ENCODE data around the gene NECTIN1.

The NECTIN1 gene

GRCh38 chr11:119612814-119613213 lies 116.2 kb downstream of the NECTIN1 start:
- H3K4me3 ChIP-seq (ENCODE audit: control insufficient read depth, low read depth, low read length) = no peak overlapping the region
- no peak for DNase-seq (ENCODE audit: low read depth)
- TF ChIP-seq, protein P1, sequence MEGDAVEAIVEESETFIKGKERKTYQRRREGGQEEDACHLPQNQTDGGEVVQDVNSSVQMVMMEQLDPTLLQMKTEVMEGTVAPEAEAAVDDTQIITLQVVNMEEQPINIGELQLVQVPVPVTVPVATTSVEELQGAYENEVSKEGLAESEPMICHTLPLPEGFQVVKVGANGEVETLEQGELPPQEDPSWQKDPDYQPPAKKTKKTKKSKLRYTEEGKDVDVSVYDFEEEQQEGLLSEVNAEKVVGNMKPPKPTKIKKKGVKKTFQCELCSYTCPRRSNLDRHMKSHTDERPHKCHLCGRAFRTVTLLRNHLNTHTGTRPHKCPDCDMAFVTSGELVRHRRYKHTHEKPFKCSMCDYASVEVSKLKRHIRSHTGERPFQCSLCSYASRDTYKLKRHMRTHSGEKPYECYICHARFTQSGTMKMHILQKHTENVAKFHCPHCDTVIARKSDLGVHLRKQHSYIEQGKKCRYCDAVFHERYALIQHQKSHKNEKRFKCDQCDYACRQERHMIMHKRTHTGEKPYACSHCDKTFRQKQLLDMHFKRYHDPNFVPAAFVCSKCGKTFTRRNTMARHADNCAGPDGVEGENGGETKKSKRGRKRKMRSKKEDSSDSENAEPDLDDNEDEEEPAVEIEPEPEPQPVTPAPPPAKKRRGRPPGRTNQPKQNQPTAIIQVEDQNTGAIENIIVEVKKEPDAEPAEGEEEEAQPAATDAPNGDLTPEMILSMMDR (conservative IDR thresholded peaks at IDR 0.05; ENCODE audit: control insufficient read depth, insufficient read depth, low read depth, low read length) = no peak

GRCh38 chr11:119610836-119611426 lies 118.1 kb downstream of the NECTIN1 start:
- TF ChIP-seq, protein P1 (conservative IDR thresholded peaks at IDR 0.05; ENCODE audit: control insufficient read depth, insufficient read depth, low read depth, low read length) = no peak
- DNase-seq (ENCODE audit: low read depth) = no peak

DNA sequence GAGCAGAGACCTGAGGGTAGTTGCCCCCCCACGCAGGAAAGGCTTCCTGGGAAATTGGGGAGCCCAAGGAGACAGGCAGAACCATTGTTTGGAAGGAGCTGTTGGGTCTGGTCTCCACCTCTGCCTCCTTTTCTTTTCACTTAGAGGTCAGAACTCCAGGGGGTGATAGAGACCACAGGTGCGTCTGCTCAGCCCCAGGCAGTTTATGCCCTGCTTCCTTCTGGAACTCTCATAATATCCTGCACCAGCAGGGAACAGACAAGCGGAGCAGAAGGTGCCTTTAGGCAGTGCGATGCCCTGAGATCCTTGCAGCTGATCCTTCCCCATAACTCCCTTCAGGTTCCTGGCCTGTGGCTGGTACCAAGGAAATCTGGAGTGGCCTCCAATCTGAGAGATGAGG lies 120.2 kb downstream of the NECTIN1 start:
- H3K4me3 ChIP-seq (ENCODE audit: control insufficient read depth, low read depth, low read length) = no peak overlapping the region
- TF ChIP-seq, protein P1 (conservative IDR thresholded peaks at IDR 0.05; ENCODE audit: control insufficient read depth, insufficient read depth, low read depth, low read length) = no peak
- DNase-seq (ENCODE audit: low read depth) = no peak

More at GRCh38 chr11:119610836-119611426, 118.1 kb downstream of the NECTIN1 start:
- H3K4me3 ChIP-seq (ENCODE audit: control insufficient read depth, low read depth, low read length) = no peak overlapping the region

DNA sequence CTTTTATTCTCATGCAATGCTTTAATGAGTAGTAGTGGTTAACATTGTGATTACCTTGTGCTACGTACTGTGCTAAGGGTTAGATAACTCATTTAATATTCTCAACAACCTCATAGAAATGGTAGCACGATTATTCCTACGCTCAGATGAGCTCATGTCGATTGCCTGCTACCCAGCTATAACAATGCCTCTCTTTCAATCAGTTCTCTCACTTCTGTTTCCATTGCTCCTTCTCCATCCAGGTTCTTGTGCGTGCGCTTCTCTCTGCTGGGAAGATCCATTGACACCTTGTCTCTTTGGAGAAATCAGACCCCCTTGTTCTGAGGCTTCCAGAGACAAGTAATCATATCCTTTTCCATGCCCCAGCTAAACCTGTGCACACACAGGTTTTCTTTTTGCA lies 120.8 kb downstream of the NECTIN1 start:
- TF ChIP-seq, protein P1 (conservative IDR thresholded peaks at IDR 0.05; ENCODE audit: control insufficient read depth, insufficient read depth, low read depth, low read length) = no peak
- no peak overlapping the region for H3K4me3 ChIP-seq (ENCODE audit: control insufficient read depth, low read depth, low read length)

DNA sequence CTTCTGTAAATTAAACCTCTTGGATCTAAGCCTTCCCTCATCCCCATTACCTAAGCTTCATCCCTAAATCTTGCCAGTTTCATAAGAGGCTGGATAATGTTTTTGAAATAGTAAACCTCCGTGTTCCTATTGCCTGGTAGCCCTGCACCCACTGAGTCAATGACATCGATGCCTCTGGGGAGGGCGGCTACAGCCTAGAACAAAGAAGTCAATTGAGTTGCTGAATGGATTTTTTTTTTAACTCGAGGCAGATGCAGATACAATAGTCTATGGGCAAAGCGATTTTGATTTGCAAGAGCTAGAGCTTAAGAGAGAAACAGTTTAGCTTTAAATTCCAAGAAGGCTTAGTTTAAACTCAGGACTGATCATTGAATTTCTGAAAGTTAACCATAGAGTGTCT lies 121.3 kb downstream of the NECTIN1 start:
- TF ChIP-seq, protein P1 (conservative IDR thresholded peaks at IDR 0.05; ENCODE audit: control insufficient read depth, insufficient read depth, low read depth, low read length) = no peak
- H3K4me3 ChIP-seq (ENCODE audit: control insufficient read depth, low read depth, low read length) = no peak overlapping the region
- no peak for DNase-seq (ENCODE audit: low read depth)

More for the DNA sequence above, 120.8 kb downstream of the NECTIN1 start:
- DNase-seq (ENCODE audit: low read depth) = no peak

DNA sequence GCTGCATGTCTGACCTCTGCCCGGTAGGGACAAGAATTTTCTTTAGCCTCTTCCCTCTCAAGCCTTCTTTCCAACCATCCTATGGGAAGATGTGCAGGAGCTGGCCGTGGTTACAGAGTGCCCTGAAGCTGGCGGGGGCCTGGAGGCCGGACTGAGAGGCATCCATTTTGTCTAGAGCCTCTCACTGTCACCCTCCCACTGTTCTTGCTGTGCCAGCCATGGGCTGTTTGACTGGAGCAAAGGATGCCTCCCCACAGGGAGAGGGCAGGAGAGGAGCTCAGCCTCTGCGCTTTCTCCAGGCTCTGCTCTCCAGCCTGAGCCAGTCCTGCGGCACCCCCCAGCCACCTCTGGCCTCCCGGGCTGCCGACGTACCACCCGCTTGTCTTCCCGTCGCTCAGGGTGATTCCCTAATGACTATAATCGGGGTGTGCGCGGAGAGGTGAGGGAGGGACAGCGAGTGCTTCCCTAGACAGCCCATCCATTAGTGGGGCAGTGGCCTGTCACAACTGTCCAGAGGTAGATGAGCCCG lies 123.8 kb downstream of the NECTIN1 start:
- H3K4me3 ChIP-seq (ENCODE audit: control insufficient read depth, low read depth, low read length) = no peak overlapping the region
- TF ChIP-seq, protein P1 (conservative IDR thresholded peaks at IDR 0.05; ENCODE audit: control insufficient read depth, insufficient read depth, low read depth, low read length) = no peak
- no peak for DNase-seq (ENCODE audit: low read depth)
